ENCODE results near the gene MEX3A. TPM values are rescaled to one million over a fixed set of nuclear protein-coding genes. Genes with fewer than 3 reads are reported as not detected.
A peak's percentile ranks its signal among the peaks of the same experiment; 100 is the strongest.

MEX3A gene
- total RNA-seq, 6 donors from 2014 or later, result 0.26 to 2.0 (median 1.00) TPM; not detected in 1

DNA sequence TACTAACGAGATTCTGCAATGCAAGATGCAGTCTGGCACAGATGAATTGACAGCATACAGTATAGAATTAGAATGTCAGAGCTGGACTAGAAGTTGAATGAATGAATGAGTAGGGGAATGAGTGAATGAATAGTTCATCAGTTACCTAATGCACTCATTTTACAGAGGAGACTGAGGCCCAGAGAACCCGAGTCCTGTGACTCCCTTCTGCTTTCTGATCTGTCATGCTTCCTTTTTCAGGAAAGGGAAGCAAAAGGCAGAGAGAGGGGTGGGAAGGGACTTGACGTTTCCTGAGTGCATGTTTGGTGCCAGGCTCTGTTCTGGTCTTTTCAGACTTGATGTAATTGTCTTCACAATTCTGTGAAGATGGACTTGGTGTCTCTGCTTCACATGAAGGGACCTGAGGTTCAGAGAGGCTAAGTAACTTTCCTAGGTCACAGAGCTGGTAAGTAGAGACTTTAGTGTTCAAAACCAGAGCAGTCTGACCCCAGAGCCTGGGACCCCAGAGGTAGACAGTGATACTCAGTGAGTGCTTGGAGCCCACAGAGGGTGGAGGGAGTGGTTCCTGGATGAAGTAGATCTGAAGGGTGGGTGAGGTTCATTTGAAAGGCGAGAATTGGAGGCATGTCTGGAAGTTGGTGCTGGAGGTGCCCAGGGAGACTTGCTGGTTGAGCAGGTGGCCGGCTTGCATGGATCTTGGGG is 8.0 kb upstream of the MEX3A start:
- TF ChIP-seq, protein P1, sequence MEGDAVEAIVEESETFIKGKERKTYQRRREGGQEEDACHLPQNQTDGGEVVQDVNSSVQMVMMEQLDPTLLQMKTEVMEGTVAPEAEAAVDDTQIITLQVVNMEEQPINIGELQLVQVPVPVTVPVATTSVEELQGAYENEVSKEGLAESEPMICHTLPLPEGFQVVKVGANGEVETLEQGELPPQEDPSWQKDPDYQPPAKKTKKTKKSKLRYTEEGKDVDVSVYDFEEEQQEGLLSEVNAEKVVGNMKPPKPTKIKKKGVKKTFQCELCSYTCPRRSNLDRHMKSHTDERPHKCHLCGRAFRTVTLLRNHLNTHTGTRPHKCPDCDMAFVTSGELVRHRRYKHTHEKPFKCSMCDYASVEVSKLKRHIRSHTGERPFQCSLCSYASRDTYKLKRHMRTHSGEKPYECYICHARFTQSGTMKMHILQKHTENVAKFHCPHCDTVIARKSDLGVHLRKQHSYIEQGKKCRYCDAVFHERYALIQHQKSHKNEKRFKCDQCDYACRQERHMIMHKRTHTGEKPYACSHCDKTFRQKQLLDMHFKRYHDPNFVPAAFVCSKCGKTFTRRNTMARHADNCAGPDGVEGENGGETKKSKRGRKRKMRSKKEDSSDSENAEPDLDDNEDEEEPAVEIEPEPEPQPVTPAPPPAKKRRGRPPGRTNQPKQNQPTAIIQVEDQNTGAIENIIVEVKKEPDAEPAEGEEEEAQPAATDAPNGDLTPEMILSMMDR (IDR thresholded peaks at IDR 0.05), result no peak
- TF ChIP-seq POLR2A (IDR thresholded peaks at IDR 0.05) (no peak), EP300 (IDR thresholded peaks at IDR 0.05) (no peak), POLR2AphosphoS5 (IDR thresholded peaks at IDR 0.05) (no peak)
- WGBS, 2 donors, result 30% methylated on average over 5 of the region's 5 CpGs
- H3K36me3 ChIP-seq, result no peaks in the 10 kb centered on the region
- no peaks in the 10 kb centered on the region for H3K9me3 ChIP-seq
- ATAC-seq (ENCODE audit: low FRiP score in 2 of 2), result peak in 1 of 2 donors; percentile 74
- peak overlapping the region in 1 of 4 donors; percentile 47 for H3K27ac ChIP-seq
- DNase-seq, result peak in 1 of 2 donors; percentile 35
- no peak overlapping the region for H3K4me3 ChIP-seq
- H3K27me3 ChIP-seq, result no peaks in the 10 kb centered on the region
- peaks cover 0 to 29% (median 19%) of the 10 kb centered on the region in 4 donors for H3K4me1 ChIP-seq

DNA sequence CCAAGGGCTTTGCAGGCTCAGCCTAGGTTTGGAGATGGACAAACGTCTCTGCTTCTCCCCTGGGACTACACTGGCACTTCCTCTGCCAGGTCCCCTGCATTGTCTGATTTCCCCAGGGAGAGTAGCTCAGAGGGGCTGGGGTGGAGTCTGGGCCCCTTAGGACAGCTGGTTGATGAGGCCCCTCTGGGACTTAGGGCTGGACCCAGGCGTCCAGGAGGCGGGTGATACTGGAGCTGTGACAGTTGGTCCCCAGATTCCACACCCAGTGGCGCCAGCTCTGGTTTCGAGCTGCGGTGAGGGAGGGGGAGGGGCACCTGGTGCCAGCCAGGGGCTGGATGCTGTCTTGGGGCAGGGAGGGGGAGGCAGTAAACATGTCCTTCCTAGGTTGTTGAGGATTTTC is 7.4 kb upstream of the MEX3A start:
- WGBS, 2 donors, result 67 to 68% methylated on average over 6 of the region's 6 CpGs
- TF ChIP-seq EP300 (IDR thresholded peaks at IDR 0.05) (no peak), POLR2AphosphoS5 (IDR thresholded peaks at IDR 0.05) (no peak), POLR2A (IDR thresholded peaks at IDR 0.05) (no peak)
- TF ChIP-seq, protein P1 (IDR thresholded peaks at IDR 0.05), result no peak
- Histone ChIP-seq H3K9me3 (no peaks in the 10 kb centered on the region), H3K27ac (peak overlapping the region in 1 of 4 donors; percentile 47), H3K4me3 (no peak overlapping the region), H3K27me3 (no peaks in the 10 kb centered on the region), H3K4me1 (peaks cover 0 to 29% (median 19%) of the 10 kb centered on the region in 4 donors), H3K36me3 (no peaks in the 10 kb centered on the region)
- peak in 1 of 2 donors; percentile 21 for ATAC-seq (ENCODE audit: low FRiP score in 2 of 2)
- peak in 1 of 2 donors; percentile 61 for DNase-seq

DNA sequence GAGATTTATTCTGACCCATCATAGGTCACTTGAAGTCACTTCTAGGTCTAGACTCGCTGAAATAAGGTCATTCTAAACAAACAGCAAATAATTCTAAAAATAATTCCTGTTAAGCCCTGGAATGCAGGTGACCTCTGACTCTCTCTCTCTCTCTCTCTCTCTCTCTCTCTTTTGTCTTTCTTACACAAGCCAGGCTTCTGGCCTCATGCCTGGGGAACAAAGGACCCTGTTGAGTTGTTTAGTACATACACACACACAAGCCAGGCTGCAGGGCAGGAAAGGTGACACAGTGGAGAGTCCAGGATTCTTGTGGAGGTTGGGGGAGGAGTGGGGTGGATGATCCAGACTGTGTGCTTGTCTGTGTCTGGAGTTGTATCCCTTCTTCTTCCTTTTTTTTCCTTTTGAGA is 4.0 kb upstream of the MEX3A start:
- TF ChIP-seq EP300 (IDR thresholded peaks at IDR 0.05) (no peak), POLR2AphosphoS5 (IDR thresholded peaks at IDR 0.05) (no peak), POLR2A (IDR thresholded peaks at IDR 0.05) (no peak)
- TF ChIP-seq, protein P1 (IDR thresholded peaks at IDR 0.05), result no peak
- Histone ChIP-seq H3K4me3 (no peak overlapping the region), H3K27ac (no peak overlapping the region), H3K4me1 (peaks cover 14 to 35% (median 32%) of the 10 kb centered on the region in 4 donors), H3K27me3 (peaks cover 0 to 3% (median 0%) of the 10 kb centered on the region in 4 donors), H3K9me3 (no peaks in the 10 kb centered on the region), H3K36me3 (no peaks in the 10 kb centered on the region)
- ATAC-seq (ENCODE audit: low FRiP score in 2 of 2), result peak in 1 of 2 donors; percentile 50
- WGBS, 2 donors, result 39% methylated on average over 1 of the region's 1 CpG
- peak in 1 of 2 donors; percentile 71 for DNase-seq

DNA sequence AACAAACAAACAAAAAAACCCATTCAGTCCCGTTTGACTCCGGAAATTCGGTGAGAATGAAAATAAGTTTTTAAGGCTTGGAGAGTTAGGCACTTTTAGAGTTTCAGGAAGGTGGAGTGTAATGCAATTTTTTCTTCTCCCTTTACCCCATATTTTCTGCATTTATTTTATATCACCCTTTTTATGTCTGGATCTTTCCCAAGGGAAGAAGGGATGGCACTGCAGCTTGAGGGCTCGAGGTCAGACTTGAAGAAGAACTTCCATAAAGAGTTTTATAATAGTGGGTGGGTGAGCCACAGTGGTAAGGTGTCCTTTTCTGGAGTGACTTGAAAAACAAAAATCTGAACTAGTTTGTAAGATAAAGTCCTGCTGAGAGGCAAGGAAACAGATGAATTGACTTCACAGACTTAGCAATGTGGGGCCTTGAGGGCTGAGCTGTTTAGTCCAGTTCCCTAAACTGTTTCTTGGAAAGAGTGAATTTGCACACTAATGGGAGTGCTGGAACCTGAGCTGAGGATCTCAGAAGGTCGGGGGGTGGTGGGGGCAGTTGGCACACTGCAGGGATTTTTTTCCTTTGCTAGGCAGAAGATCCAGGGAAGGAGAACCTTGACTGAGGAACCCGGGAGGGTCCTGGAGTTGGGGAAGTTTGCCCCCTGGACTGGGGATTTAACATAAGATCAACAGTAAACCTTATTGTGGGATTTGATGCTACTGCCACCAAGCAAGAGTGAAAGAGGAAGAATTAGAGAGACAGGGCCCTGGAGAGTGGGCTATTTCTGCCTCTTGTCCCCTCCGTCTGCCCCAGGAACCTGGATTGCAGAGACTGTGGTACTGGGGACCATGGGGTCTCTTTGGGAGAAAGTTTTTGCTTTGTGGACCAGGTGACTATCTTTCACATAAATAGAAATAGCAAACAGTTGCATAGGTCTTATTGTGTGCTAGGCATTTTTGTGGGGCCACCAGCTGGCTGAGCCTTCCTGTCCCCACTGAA is 1.8 kb upstream of the MEX3A start:
- no peak overlapping the region for H3K27ac ChIP-seq
- ATAC-seq (ENCODE audit: low FRiP score in 2 of 2), result no peak

More for the DNA sequence above, 1.8 kb upstream of the MEX3A start:
- peaks cover 0 to 4% (median 0%) of the 10 kb centered on the region in 4 donors for H3K27me3 ChIP-seq
- H3K36me3 ChIP-seq, result no peaks in the 10 kb centered on the region
- no peaks in the 10 kb centered on the region for H3K9me3 ChIP-seq
- peaks cover 17 to 27% (median 21%) of the 10 kb centered on the region in 4 donors for H3K4me1 ChIP-seq
- H3K4me3 ChIP-seq, result peak overlapping the region in 1 of 4 donors; percentile 78
- TF ChIP-seq POLR2AphosphoS5 (IDR thresholded peaks at IDR 0.05) (no peak), EP300 (IDR thresholded peaks at IDR 0.05) (no peak), POLR2A (IDR thresholded peaks at IDR 0.05) (no peak)
- TF ChIP-seq, protein P1 (IDR thresholded peaks at IDR 0.05), result no peak
- DNase-seq, result no peak
- 60 to 67% methylated on average over 7 of the region's 7 CpGs for WGBS, 2 donors
